ENCODE measurements around the gene EFEMP1. TPM values are rescaled to one million over a fixed set of nuclear protein-coding genes. Genes with fewer than 3 reads are reported as not detected.

Gene EFEMP1
- total RNA-seq, 4 donors from 2014 or later = 57.3 to 113 (median 81.2) TPM

- Histone ChIP-seq H3K4me3 (no peak overlapping the region), H3K4me1 (no peaks in the 10 kb centered on the region), H3K9me3 (no peaks in the 10 kb centered on the region), H3K27me3 (no peaks in the 10 kb centered on the region), H3K36me3 (no peaks in the 10 kb centered on the region), H3K27ac (replicated peaks in 1 of 4) (no peak overlapping the region)
- TF ChIP-seq EP300 (IDR thresholded peaks at IDR 0.05) = no peak
- TF ChIP-seq, protein P1, sequence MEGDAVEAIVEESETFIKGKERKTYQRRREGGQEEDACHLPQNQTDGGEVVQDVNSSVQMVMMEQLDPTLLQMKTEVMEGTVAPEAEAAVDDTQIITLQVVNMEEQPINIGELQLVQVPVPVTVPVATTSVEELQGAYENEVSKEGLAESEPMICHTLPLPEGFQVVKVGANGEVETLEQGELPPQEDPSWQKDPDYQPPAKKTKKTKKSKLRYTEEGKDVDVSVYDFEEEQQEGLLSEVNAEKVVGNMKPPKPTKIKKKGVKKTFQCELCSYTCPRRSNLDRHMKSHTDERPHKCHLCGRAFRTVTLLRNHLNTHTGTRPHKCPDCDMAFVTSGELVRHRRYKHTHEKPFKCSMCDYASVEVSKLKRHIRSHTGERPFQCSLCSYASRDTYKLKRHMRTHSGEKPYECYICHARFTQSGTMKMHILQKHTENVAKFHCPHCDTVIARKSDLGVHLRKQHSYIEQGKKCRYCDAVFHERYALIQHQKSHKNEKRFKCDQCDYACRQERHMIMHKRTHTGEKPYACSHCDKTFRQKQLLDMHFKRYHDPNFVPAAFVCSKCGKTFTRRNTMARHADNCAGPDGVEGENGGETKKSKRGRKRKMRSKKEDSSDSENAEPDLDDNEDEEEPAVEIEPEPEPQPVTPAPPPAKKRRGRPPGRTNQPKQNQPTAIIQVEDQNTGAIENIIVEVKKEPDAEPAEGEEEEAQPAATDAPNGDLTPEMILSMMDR (IDR thresholded peaks at IDR 0.05) = no peak
- TF ChIP-seq POLR2AphosphoS5 (IDR thresholded peaks at IDR 0.05) = no peak
- TF ChIP-seq POLR2A (IDR thresholded peaks at IDR 0.05; ENCODE audit: low read depth) = no peak
- WGBS = 61% methylated on average over 2 of the region's 2 CpGs
- no peak for DNase-seq (ENCODE audit: extremely low spot score)
- intact Hi-C loops (cut with DNase I) = no loop called here
Measured at GRCh38 chr2:55949613-55950012, 26.0 kb upstream of the EFEMP1 start.

- Histone ChIP-seq H3K27me3 (no peaks in the 10 kb centered on the region), H3K27ac (replicated peaks in 1 of 4) (no peak overlapping the region), H3K4me1 (no peaks in the 10 kb centered on the region), H3K9me3 (no peaks in the 10 kb centered on the region), H3K4me3 (no peak overlapping the region), H3K36me3 (no peaks in the 10 kb centered on the region)
- intact Hi-C loops (cut with DNase I) = no loop called here
- DNase-seq (ENCODE audit: extremely low spot score) = no peak
- TF ChIP-seq, protein P1 (IDR thresholded peaks at IDR 0.05) = no peak
- no peak for TF ChIP-seq POLR2AphosphoS5 (IDR thresholded peaks at IDR 0.05)
- TF ChIP-seq EP300 (IDR thresholded peaks at IDR 0.05) = no peak
- TF ChIP-seq POLR2A (IDR thresholded peaks at IDR 0.05; ENCODE audit: low read depth) = no peak
Measured at GRCh38 chr2:55949211-55949610, 25.6 kb upstream of the EFEMP1 start.

DNA sequence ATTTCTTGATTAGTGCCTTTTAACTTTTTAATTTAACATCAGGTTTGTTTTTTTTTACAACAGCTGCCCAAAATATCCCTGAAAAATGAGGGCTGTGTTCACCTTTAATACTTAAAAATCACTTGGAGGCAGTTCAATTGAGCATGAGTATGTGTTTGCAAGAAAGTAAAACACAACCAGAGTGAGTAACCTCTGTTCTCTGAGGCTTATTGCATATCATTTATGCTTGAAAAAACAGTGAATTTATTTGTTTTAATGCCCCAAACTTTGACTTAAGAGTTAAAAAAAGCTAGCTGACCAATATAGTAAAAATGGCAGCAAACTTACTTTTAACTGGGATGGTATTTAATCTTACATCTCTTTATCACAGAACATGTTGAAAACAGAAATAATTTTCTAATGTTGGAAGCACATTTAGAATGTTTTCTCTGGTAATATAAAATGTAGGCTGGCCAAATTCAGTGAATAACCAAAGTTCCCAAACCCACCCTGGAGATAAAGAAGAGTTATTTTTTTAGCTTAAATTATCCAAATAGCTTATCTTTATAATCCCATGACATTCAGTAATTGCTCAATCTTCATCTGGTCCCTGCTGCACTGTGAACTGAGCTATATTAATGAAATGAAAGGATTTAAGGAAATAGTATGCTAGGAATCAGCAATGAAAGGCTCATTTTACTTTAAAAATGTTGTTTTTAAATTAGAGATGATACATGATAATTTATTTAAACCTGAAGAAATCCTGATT, 24.8 kb upstream of the EFEMP1 start:
- no peaks in the 10 kb centered on the region for H3K27me3 ChIP-seq
- no peak overlapping the region for H3K27ac ChIP-seq (replicated peaks in 1 of 4)
- H3K4me1 ChIP-seq = no peaks in the 10 kb centered on the region
- TF ChIP-seq EP300 (IDR thresholded peaks at IDR 0.05) (no peak), POLR2AphosphoS5 (IDR thresholded peaks at IDR 0.05) (no peak), POLR2A (IDR thresholded peaks at IDR 0.05; ENCODE audit: low read depth) (no peak)
- TF ChIP-seq, protein P1 (IDR thresholded peaks at IDR 0.05) = no peak
- intact Hi-C loops (cut with DNase I) = no loop called here
- no peaks in the 10 kb centered on the region for H3K36me3 ChIP-seq
- DNase-seq (ENCODE audit: extremely low spot score) = no peak
- H3K9me3 ChIP-seq = no peaks in the 10 kb centered on the region
- no peak overlapping the region for H3K4me3 ChIP-seq

DNA sequence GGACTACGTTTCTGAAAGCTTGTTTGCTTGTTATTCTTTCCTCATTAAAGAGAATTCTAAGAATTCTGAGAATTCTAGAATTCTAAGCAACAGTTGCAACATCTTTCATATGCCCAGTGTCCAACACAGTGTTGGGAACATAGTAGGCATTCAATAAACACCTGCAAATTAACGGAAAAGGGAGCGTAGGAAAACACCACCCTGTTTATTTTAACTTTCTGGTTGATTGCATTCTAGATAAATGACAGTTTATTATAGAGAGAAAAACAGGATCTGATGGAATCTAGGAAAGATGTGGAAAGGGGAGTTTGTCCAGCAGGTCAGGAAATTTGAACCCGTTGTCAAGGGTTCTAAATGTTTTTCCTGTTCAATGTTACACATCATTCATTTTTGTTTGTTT, 24.2 kb upstream of the EFEMP1 start:
- TF ChIP-seq EP300 (IDR thresholded peaks at IDR 0.05) (no peak), POLR2A (IDR thresholded peaks at IDR 0.05; ENCODE audit: low read depth) (no peak), POLR2AphosphoS5 (IDR thresholded peaks at IDR 0.05) (no peak)
- TF ChIP-seq, protein P1 (IDR thresholded peaks at IDR 0.05) = no peak
- Histone ChIP-seq H3K9me3 (no peaks in the 10 kb centered on the region), H3K36me3 (no peaks in the 10 kb centered on the region), H3K27me3 (no peaks in the 10 kb centered on the region), H3K4me1 (no peaks in the 10 kb centered on the region), H3K4me3 (no peak overlapping the region), H3K27ac (replicated peaks in 1 of 4) (no peak overlapping the region)
- DNase-seq (ENCODE audit: extremely low spot score) = no peak
- intact Hi-C loops (cut with DNase I) = no loop called here
- WGBS = 72% methylated on average over 4 of the region's 4 CpGs

- no peak overlapping the region for H3K27ac ChIP-seq (replicated peaks in 1 of 4)
- no peak for DNase-seq (ENCODE audit: extremely low spot score)
- H3K4me1 ChIP-seq = no peaks in the 10 kb centered on the region
- H3K9me3 ChIP-seq = no peaks in the 10 kb centered on the region
- H3K4me3 ChIP-seq = no peak overlapping the region
- H3K36me3 ChIP-seq = no peaks in the 10 kb centered on the region
- whole genome bisulfite sequencing = 90% methylated on average over 1 of the region's 1 CpG
- intact Hi-C loops (cut with DNase I) = no loop called here
- no peaks in the 10 kb centered on the region for H3K27me3 ChIP-seq
- TF ChIP-seq POLR2A (IDR thresholded peaks at IDR 0.05; ENCODE audit: low read depth) = no peak
- no peak for TF ChIP-seq POLR2AphosphoS5 (IDR thresholded peaks at IDR 0.05)
Measured at GRCh38 chr2:55946793-55947192, 23.2 kb upstream of the EFEMP1 start.
